Activated T-cell treated with anti-CD3 and anti-CD28 coated beads for 1 hour (primary cell): ENCODE results near the gene EFNA3.
A peak's percentile ranks its signal among the peaks of the same experiment; 100 is the strongest.

Experiments used
- DNase-seq: peaks from one replicate; pipeline ENCODE4 v3.0.0-alpha.2; 2020; ENCODE audit warnings: low read depth

Gene EFNA3

DNA sequence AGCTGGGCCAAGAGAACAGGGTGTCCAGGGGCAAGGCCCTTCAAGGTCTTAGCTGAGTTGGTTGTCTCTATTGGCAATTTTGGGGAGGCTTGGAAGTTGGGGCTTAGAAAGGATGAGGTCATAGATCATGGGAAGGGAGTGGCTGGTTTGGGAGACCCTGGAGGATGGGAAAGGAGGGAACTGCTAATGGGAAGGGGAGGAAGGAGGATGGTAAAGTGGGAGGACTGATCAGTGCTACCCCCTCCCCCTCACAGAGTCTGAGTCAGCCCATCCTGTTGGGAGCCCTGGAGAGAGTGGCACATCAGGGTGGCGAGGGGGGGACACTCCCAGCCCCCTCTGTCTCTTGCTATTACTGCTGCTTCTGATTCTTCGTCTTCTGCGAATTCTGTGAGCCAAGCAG lies 10.0 kb upstream of the EFNA3 start:
- no peak for DNase-seq

DNA sequence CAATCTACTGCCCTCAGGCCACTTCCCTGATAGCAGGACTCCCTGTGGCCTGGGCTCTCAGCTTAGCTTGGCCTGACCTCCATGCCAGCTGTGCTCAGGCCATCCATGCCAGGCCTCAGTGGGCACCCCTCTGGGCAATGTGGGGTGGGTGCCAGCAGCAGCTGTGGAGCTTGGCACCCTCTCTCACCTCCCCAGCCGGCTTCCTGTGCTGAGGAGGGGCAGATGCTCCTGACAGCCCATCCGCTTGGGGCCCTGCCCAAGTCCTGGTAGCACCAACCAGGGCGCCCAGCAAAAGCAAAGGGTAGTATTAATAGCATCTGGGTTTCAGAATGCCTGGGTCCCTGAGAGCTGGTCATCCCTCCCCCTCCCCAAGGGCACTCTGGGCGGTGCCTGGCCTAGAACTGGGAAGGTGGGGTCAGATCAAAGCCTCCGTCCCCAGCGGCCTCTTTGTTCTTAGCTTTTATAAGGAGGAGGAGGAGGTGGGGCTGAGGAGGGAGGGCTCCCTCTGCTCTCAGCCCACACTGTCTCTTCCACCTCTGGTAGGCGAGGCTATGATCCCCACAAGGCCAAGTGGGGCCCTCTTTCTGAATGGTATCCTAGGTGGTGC lies 9.0 kb upstream of the EFNA3 start:
- no peak for DNase-seq

DNA sequence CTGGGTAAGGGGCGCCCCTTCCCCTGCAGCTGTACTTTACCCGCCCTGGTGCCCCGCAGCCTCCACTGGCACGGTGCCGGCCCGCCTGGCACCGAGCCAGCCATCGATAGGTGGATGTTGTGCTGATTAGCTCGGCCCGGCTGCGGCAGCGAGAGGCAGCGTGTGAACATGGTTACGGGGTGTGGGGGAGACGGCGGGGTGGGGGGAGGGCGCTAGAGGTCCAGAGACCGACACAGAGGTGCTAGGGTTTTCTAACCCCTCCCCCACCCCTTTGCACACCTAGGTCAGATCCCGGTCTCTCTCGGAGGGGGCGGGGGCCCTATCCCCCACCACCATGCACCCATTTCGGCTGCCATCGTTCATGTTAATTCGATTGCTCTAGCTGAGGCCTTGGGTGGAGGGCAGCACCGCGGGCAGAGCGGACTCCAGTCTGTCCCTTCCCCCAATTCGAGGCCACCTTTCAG lies 8.4 kb upstream of the EFNA3 start:
- DNase-seq: no peak

DNA sequence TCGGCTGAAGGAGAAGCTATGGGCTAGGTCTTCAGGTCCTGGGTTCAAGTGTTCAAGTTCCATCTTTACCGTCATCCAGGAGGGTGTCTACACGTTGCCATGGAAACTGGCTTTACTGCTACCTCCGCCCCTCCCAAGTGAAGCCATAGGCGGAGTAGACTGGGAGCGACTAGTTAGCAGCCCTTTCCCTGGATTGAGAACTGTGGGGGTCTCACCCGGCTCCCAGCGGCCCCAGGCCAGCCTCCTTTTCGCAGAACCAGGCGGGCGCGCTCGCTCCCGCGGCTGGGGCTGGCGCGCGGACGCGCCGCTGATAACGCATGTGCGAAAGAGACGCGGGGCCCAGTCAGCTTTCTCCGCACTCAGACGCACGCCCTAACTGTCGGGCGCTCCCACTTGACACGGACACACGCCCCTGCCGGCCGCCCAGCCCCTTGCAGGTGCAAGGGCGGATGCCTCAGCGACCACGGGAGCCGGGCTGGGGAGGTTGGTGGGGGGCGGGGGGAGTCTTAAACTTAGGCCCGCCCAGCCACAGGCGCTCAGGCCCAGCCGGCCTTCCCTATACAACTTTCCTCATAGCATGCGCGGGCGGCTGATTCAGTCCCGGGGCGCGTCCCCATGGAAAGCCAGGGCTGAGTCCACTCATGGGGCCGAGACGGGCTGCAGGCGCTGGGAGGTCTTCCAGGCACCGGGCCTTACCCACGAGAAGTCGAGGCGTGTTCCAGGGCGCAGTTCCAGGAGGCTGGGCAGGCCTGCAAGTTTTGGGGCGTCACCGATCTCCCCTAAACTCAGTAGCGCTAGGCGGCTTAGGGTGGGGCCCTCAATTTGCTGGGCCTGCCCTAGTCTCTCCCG lies 7.7 kb upstream of the EFNA3 start:
- peak; percentile 67 for DNase-seq

DNA sequence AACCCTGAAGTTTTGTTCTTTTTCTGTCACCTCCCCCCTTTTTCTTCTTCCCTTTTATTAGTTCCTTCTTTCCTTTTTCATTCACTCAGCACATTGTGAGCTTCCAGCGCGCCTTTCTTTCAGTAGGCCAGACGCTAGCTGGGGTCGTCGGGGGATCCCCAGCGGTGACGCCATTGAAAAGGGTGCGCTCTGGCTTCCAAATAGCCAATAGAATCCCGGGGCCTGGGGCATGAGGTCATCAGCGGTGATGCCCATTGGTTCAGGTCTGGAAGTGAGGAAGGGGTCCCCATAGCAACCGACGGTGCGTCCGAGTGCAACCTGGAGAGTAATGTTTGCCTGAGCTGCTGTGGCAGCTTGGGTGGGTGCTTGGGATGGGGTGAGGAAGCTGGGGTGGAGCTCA lies 6.9 kb upstream of the EFNA3 start:
- no peak for DNase-seq

DNA sequence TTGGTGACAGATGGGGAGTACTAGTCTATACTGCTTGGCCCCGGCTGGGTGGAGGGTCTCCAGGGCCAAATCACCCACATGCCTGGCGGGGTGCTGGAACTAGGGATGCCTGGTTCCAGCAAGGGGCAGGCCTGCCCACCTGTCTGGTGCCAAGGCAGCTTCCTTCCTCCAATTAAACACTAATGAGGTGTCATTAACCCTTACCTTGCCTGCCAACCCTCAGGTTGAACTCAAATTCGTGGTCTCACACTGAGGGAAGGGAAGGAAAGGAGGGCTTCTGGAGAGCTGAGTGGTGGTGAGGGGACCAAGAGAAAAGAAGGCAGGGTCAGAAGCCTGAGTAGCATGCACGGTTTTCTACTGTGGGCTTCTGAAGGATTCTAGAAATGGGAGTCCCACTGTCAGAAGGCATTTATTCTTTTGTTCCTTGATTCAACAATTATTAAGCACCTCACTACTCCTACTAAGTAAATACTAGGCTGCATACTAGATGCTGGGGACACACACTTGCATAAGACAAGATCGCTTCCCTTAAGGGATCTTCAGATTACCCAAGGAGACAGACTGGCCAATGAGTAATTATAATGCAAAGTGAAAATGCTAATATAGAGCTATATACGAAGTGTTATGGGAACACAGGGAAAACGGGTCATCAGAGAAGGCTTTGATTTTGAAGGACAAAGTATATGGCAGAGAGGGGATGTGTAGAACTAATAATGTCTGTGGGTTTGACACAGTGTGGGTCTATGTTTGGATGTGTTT lies 5.9 kb upstream of the EFNA3 start:
- no peak for DNase-seq

DNA sequence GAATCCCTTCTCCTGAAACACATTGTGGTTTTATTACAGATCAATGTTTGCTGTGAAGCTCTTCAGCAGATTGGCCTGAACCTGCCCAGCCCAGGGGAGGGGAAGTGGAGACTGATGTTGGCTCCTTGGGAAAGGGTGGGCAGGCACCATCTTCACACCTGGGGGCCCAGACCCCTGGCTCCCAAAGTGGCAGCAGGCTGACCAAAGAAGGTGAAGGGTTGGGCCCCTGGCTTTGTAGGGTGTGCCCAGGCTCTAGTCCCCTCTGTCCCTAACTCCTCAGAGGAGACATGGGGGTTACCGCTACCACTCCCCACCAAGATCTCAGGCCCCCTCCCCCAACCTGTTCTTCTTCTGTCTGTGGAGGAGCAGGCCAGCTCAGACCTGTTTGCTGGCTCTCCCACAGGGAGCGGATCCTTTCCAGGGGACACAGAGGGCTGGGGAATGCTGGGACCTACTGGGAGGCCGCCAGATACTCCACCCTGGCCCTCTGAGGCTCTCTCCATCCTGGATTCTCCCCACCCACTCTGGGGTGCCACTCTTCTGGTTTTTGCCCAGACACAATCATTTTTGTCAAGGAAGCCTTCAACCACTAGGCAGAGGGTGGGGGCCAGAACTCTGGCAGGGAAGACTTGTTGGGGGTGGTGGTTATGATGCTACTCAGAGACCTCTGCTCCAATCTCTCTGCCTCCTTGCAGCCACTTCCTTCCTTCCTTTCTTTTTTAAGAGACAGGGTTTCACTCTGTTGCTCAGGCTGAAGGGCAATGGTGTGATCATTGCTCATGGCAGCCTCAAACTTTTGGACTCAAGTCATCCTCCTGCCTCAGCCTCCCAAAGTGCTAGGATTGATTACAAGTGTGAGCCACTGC lies 5.0 kb upstream of the EFNA3 start:
- DNase-seq: no peak

DNA sequence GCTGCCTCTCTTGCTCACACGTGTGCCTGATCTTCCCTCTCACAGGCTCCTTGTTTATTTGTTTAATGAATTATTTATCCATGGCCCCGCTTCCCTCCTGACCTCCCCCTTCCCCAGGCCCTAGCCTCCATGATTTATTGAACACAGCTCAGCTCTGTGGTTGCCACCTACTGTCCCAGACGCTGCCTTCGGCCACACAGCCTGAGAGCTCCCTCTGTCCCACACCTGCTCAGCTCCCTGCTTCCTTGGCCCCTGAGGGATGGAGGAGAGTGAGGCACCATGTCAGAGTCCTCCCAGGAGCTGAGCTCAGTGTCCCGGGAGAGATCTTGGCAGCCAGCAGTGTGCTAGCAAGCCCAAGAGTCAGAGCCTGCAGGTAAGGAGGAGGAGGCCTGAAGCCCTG lies 3.1 kb upstream of the EFNA3 start:
- no peak for DNase-seq

DNA sequence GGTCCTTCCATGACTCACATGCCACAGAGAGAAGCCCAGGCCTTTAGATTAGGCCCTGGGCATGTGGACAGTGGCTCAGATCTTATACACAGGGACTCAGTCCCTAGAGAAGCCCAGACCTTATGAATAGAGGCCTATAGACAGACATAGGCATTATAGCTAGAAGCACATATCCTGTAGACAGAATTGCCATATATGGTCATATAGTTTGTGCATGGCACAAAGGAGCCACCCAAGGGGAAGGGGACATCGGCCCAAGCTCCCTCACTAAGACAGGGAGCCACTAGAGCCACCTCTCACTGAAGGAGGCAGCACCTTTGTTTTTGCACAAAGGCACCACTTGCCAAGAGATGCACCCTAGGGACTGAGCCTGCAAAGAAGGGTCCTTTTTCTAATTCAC lies 2.3 kb upstream of the EFNA3 start:
- DNase-seq: no peak

DNA sequence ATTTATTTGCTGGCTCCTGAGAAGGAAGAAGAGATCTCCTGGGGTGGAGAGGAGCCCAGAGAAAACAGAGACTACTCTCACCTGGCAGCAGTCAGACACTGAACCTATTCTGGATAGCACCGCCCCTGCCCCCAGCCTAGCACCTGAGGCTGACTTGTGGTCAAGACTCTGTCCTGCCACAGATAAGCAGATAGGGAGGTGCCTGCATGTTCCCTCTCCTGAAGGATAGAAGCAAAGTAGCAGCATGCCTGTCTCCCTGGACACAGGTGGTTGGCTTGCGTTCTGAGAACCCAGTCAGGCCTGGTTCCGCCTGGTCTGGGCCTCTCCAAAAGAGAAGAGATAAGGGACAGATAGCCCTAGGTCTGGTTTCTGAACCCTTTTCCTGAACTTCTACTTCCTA lies 1.3 kb upstream of the EFNA3 start:
- DNase-seq: no peak

DNA sequence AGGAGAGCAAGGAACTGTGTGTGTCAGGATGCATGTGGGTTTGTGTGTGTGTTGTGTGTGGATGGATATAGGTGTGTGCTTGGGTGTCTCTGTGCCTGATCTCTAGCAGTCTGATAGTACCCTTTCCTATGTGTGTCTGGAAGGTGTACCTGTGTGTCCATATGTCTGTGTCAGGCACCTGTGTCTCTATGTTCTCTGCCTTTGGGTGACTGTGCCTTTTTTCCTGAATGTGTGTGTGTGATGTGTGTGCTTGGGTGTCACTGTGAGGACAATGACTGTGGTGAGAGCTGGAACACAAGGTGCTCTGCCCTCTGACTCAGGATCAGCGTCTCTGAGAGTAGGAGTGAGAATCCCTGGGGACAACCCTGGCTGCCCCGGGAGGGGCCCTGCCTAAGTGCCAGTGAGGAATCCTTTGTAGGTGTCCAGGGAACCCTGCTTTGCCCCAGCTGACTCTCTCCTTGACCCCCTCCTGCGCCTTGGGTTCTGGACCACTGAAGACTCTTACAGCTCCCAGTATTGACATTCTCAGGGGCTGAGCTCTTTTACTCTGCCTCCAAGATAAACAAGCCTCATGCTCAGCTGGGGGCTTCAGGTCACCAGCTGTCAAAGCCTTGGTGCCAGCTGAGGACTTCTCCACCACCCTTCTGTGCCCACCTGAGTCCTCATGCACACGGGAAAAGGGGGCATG lies 735 bp upstream of the EFNA3 start:
- no peak for DNase-seq

DNA sequence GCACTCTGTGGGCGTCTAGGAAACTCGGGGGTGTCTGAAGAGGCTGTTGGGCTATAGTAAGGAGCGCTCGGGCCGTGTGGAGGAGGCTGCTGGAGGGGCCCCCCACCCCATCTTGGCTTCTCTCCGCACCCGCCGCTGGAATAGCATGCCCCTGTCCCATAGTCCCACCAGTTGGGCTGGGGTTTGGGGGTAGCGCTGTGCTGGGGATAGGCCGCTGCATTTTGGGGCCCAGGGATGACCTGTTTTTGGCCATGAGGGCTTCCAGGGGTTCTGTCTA lies 511 bp downstream of the EFNA3 start:
- DNase-seq: no peak

DNA sequence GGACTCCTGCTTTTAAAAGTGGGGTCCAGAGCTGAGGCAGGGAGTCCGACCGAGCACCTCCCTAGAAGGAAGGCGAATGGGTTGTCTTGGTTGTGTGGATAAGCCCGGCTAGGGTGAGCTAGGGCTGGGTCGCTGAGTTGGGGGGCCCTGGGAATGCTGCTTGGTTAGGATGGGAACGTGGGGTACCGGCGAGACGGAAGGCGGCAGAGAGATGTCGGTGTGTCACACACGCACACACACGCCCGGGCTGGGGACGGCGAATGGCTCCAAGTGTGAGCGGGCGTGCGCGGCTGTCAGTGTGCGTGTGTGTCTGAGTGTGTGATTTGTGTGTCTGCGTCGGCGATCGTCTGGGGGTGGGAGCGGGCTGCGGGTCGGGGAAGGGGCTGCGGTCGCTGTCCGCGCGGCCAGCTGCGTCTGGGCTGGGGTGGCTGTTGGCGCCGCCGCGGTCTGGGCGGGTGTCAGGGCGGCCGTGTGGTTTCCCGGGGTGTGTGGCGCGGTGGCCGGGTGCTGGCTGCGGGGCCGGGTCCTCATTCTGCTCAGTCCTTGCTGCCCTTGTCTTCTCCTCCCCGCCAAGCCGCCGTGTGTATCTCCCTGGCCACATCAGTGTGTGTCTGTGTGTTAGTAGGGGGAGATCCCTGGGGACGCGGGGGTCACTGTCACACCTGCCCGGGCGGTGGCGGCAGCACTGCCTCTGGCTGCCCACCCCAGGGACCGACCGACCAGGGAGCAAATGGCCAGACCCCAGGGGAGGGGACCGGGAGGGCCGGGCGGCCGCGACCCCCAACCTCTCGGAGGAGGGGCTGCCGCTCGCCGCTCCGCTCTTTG lies 1.1 kb downstream of the EFNA3 start:
- DNase-seq: no peak

DNA sequence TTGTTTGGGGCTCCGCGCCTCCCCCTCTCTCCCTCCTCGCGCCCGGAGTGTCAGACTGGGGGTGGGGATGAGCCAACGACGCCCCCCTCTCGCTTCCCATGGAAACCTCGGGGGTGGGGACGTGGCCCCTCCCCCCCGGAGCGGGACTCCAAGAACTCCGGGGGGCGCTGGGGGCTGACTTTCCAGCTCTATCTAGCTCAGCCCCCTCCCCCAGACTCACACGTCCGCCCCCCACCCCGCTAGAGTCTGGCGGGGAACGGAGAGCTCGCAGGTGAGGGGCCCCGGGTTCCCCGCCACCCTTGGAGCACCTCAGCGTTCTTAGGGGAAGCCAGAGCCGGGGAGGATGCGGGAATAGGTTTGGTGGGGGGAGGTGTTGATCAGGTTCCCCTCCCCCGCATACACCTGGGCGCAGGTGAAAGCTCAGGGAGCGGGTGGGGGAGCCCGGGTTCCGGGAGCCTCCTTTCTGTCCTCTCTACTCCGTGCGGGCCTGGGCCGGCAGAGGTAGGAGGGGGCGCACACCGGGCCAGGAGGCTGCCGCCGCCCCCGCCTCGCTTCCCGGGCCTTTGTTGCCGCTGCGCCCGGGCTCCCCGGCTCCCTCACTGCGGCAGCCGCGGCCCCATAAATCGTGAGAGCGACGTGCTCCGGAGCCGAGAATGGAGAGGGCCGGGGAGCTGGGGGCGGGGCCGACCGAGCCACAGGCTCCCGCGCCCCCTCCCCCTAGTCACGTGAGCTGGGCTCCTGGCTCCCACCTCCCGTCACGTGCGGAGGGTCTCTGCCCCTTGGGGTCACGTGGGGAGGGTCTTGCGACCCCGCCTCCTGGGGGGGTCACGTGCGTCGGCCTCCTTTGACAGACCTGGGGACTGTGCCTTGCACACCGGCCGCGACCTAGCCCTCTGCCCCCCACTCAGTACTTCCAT lies 1.9 kb downstream of the EFNA3 start:
- no peak for DNase-seq

DNA sequence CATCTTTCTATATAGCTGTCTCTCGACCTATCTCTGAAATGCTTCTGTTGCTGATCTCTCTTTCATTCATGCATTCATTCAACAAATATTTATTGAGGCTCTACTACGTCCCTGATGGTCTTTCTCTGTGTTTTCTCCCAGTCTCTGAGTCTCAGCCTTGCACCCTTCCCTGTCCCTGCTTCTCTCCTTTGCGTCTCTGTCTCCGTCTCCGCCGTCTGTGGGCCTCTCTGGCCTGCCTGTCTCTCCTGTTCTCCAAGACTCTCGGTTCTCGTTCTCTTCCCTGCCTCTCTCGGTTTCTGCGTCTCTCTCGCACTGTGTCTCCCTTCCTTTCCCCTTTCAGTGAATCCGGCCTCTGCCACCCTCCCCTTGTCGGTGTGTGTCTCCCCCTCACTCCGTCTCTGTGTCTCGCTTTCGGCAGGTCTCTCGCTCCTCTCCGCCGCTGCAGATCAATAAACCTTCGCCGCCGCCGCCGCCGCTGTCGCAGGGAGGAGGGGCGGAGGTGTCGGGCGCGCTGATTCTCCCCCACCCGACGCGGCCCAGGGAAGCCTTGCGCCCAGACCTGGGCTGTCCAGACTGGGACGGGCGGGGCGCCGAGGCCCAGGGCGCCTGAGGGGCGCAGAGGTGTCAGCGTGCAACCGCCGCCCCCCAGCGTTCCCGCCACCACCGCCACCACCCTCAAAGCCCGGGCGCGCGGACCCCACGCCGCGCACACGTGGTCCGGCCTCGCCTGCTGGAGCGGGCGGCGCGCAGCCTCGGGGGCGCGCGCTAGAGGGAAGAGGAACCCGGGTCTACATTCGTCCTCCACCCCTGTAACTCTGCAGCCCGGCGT lies 3.0 kb downstream of the EFNA3 start:
- no peak for DNase-seq

DNA sequence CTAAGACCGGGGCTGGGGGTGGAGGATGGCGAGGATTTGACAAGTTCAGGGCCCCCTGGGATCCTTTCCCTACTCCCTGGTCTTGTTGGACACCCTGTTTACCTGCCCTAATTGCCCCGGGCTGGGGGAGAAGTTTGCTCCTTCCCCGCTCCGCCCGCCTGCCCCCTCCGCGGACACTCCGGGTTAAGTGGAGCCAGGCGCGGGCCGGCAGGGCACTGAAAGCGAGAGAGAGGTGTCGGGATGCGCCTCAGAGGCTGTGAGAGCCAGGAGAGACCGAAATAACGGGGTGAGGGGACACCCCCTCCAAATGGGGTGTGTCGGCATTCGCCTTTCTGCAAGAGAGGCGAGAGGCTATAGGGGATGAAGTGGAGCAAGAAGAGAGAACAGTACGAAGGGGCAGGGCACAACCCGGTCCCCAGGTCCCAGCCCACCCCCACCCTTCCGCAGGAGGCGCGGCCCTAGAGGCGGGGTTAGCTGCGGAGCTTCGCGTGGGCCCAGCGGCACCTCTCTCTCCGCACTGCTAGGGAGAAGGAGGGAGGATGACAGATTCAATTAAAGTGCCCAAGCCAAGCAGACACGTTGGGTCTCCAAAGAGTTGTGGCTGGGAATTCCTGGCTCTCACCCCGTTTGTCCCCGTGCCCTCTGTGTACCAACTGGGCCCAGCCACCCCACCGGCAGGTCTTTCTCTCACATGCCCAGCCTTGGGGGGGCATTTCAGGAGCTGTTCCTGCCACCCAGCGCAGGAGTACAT lies 3.8 kb downstream of the EFNA3 start:
- no peak for DNase-seq

DNA sequence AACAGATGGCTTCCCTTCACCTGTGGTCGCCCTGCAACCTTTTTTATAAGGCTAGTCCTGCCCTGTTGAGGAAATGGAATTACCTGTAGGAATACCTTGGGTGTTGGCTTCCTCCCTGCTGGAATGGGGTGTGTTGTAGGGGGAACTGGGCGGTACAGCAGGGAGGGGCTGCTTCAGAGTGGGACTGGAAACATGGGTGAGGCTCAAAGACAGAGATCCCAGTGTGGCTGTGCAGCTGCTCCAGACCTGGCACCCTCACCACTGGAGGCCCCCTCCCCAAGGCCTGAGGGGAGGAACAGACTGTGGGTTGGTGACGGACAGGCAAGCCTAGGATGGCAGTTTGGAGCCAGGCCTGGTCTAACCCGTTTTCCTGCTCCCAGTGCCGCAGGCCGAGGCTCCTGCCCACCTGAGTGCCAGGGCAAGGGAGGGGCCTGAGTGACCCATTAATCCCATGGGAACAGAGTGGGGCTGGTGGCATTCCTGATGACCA lies 4.5 kb downstream of the EFNA3 start:
- DNase-seq: no peak
